Progenitor cell of endocrine pancreas (in vitro differentiated cells): ENCODE data around the gene STING1. TPM values are rescaled to one million over a fixed set of nuclear protein-coding genes. Genes with fewer than 3 reads are reported as not detected.

Experiments
- DNase-seq: peaks from one replicate; pipeline ENCODE4 v3.0.0; 2021; ENCODE audit warnings: low spot score; ENCODE audit not compliant: unreplicated experiment
- H3K27ac Mint-ChIP-seq: 2 replicates; pipeline ENCODE4 v1.8.0; 2021; ENCODE audit warnings: mild to moderate bottlenecking, moderate library complexity, mixed read lengths
- H3K27me3 Mint-ChIP-seq: 2 replicates; pipeline ENCODE4 v1.8.0; 2021; ENCODE audit warnings: mixed read lengths
- H3K36me3 Mint-ChIP-seq: 2 replicates; pipeline ENCODE4 v1.8.0; 2022; ENCODE audit warnings: mixed read lengths; ENCODE audit not compliant: insufficient read depth
- H3K4me1 Mint-ChIP-seq: 2 replicates; pipeline ENCODE4 v1.8.0; 2021; ENCODE audit warnings: low read depth, mixed read lengths
- H3K4me3 Mint-ChIP-seq: 2 replicates; pipeline ENCODE4 v1.8.0; 2021; ENCODE audit warnings: low read depth, mild to moderate bottlenecking, moderate library complexity, mixed read lengths
- H3K9me3 Mint-ChIP-seq: 2 replicates; pipeline ENCODE4 v1.8.0; 2021; ENCODE audit warnings: low read depth, mixed read lengths
- total RNA-seq: library from RNA; stranded (reverse); gene quantifications from 2 replicates; pipeline ENCODE4 v1.2.1, GENCODE V29; 2021
- TF ChIP-seq, protein P1 (sequence below): fragments of 200-600 bp; sonication (generic); IDR thresholded peaks from one replicate; pipeline ENCODE4 v1.5.0; 2021; ENCODE audit warnings: antibody characterized with exemption, mild to moderate bottlenecking; ENCODE audit not compliant: unreplicated experiment

The STING1 gene
- total RNA-seq, 1 donor from 2014 or later = not detected

GRCh38 chr5:139426203-139426885, 56.2 kb downstream of the STING1 start:
- no peaks in the 10 kb centered on the region for H3K9me3 Mint-ChIP-seq
- DNase-seq = no peak
- peaks cover 17% of the 10 kb centered on the region for H3K36me3 Mint-ChIP-seq
- no peaks in the 10 kb centered on the region for H3K27me3 Mint-ChIP-seq
- H3K27ac Mint-ChIP-seq = no peak overlapping the region
- TF ChIP-seq, protein P1, sequence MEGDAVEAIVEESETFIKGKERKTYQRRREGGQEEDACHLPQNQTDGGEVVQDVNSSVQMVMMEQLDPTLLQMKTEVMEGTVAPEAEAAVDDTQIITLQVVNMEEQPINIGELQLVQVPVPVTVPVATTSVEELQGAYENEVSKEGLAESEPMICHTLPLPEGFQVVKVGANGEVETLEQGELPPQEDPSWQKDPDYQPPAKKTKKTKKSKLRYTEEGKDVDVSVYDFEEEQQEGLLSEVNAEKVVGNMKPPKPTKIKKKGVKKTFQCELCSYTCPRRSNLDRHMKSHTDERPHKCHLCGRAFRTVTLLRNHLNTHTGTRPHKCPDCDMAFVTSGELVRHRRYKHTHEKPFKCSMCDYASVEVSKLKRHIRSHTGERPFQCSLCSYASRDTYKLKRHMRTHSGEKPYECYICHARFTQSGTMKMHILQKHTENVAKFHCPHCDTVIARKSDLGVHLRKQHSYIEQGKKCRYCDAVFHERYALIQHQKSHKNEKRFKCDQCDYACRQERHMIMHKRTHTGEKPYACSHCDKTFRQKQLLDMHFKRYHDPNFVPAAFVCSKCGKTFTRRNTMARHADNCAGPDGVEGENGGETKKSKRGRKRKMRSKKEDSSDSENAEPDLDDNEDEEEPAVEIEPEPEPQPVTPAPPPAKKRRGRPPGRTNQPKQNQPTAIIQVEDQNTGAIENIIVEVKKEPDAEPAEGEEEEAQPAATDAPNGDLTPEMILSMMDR = no peak
- no peaks in the 10 kb centered on the region for H3K4me1 Mint-ChIP-seq
- no peak overlapping the region for H3K4me3 Mint-ChIP-seq

Other genes starting within 250 kb of the STING1 start
- 324 and 336 TPM in 2 replicates for gene MATR3, start 189.0 kb downstream of the STING1 start, total RNA-seq
- gene PAIP2, start 140.9 kb downstream of the STING1 start, total RNA-seq = 92.3 and 97.4 TPM in 2 replicates
- 0.20 and 0.48 TPM in 2 replicates for gene SLC23A1, start 99.5 kb downstream of the STING1 start, total RNA-seq
- 0.24 and 0.80 TPM in 2 replicates for gene MZB1, start 92.8 kb downstream of the STING1 start, total RNA-seq
- gene PROB1, start 87.7 kb downstream of the STING1 start, total RNA-seq = 2.0 and 2.2 TPM in 2 replicates
- 13.9 and 14.0 TPM in 2 replicates for gene SPATA24, start 78.7 kb downstream of the STING1 start, total RNA-seq
- gene DNAJC18, start 43.2 kb downstream of the STING1 start, total RNA-seq = 23.1 and 23.3 TPM in 2 replicates
- gene ECSCR, start 20.0 kb downstream of the STING1 start, total RNA-seq = not detected in 2 replicates
- not detected in 2 replicates for gene SMIM33, start 11.8 kb downstream of the STING1 start, total RNA-seq
- 147 and 155 TPM in 2 replicates for gene UBE2D2, start 78.6 kb upstream of the STING1 start, total RNA-seq
- 79.1 and 88.2 TPM in 2 replicates for gene CXXC5, start 165.6 kb upstream of the STING1 start, total RNA-seq